GM12878 (cell line): ENCODE results near the gene PKD1.

Source experiments
- BACH1 ChIP-seq: fragments of 450-650 bp; IDR thresholded peaks from 2 replicates; pipeline ENCODE4 v1.6.1; 2017; ENCODE audit warnings: mild to moderate bottlenecking, borderline replicate concordance
- CEBPB ChIP-seq, 2 experiments: fragments of 150-350 bp in 1 of 2; IDR thresholded peaks; 2 replicates each; pipeline ENCODE4 v1.6.1; 2012 to 2014; ENCODE audit warnings: low read depth in 2 of 2, low read length in 2 of 2, borderline replicate concordance in 1 of 2, inconsistent platforms in 1 of 2
- EED ChIP-seq: sonication (generic); IDR thresholded peaks from 2 replicates; pipeline ENCODE4 v1.6.1; 2016; ENCODE audit warnings: antibody characterized with exemption, low read depth
- POLR2A ChIP-seq: IDR thresholded peaks from 2 replicates; pipeline ENCODE4 v1.6.1; 2011; ENCODE audit warnings: low read depth, mild to moderate bottlenecking, low read length
- POLR2AphosphoS5 ChIP-seq: IDR thresholded peaks from 2 replicates; pipeline ENCODE4 v1.6.1; 2011; ENCODE audit warnings: mild to moderate bottlenecking, low read length, inconsistent platforms
- RCOR1 ChIP-seq: conservative IDR thresholded peaks from 2 replicates; pipeline ENCODE4 v1.6.1; 2012; ENCODE audit warnings: low read depth, low read length, improper control_type of control experiment
- RFX5 ChIP-seq: IDR thresholded peaks from 2 replicates; pipeline ENCODE4 v1.6.1; 2011; ENCODE audit warnings: low read depth, low read length, improper control_type of control experiment
- RUNX3 ChIP-seq: IDR thresholded peaks from 2 replicates; pipeline ENCODE4 v1.6.1; 2012; ENCODE audit warnings: low read length, inconsistent platforms
- SP1 ChIP-seq: IDR thresholded peaks from one replicate; pipeline ENCODE4 v1.6.1; 2011; ENCODE audit warnings: low read depth, low read length
- ZSCAN29 ChIP-seq: fragments of 450-650 bp; IDR thresholded peaks from 2 replicates; pipeline ENCODE4 v1.6.1; 2017; ENCODE audit warnings: mild to moderate bottlenecking, moderate library complexity
- TF ChIP-seq, protein P1 (sequence below), 3 experiments: IDR thresholded peaks in 2 of 3; conservative IDR thresholded peaks in 1 of 3; 2 replicates each; pipeline ENCODE4 v1.5.1; 2011; ENCODE audit warnings: low read depth in 3 of 3, low read length in 3 of 3, mild to moderate bottlenecking in 3 of 3, control low read depth in 2 of 3, moderate library complexity in 2 of 3, inconsistent platforms in 1 of 3, mixed read lengths in 1 of 3; ENCODE audit not compliant: control insufficient read depth in 2 of 3, insufficient read depth in 1 of 3; ENCODE audit errors: extremely low read depth in 1 of 3
- TF ChIP-seq, protein P2 (sequence below): fragments of 150-350 bp; IDR thresholded peaks from 2 replicates; pipeline ENCODE4 v1.6.1; 2016; ENCODE audit warnings: low read depth, low read length
- TF ChIP-seq, protein P3 (sequence below): fragments of 450-650 bp; IDR thresholded peaks from 2 replicates; pipeline ENCODE4 v1.6.1; 2016; ENCODE audit warnings: mild to moderate bottlenecking, moderate library complexity, borderline replicate concordance

DNA sequence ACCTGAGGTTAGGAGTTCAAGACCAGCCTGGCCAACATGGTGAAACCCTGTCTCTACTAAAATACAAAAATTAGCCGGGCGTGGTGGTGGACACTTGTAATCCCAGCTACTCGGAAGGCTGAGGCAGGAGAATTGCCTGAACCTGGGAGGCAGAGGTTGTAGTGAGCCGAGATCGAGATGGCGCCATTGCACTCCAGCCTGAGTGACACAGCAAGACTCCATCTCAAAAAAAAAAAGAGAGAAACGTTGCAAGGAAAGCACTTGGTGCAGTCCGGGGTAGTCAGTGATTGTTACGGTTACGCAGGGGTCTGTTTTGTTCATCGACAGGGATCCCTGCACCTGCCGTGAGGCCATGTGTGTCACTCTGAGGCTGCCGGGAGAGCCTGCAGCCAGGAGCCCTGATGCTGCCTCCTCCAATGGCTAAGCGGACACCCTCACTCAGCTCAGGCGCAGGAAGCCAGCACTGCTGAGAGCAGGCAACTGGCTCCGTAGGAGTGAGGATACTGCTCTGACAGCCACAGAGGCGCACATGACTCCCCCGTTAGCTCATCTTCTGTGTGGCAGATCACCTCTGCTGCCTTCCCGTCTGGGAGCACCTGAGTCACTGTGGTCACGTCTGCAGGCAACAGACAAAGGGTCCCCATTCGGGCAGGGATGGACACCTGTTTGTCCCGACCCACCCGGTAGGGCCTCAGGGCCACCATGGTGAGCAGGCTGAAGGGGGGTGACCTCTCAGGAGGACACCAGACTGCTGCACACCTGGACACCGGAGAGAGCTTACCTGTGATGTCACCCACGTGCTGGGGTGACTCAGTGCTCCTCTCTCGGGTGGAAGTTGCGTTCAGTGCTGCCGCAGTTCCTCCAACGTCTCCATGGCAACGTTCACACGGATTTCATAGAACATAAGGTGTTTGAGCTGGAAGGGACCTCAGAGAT is 7.5 kb upstream of the PKD1 start:
- TF ChIP-seq RUNX3: no peak
- TF ChIP-seq EED: no peak
- TF ChIP-seq, protein P1, sequence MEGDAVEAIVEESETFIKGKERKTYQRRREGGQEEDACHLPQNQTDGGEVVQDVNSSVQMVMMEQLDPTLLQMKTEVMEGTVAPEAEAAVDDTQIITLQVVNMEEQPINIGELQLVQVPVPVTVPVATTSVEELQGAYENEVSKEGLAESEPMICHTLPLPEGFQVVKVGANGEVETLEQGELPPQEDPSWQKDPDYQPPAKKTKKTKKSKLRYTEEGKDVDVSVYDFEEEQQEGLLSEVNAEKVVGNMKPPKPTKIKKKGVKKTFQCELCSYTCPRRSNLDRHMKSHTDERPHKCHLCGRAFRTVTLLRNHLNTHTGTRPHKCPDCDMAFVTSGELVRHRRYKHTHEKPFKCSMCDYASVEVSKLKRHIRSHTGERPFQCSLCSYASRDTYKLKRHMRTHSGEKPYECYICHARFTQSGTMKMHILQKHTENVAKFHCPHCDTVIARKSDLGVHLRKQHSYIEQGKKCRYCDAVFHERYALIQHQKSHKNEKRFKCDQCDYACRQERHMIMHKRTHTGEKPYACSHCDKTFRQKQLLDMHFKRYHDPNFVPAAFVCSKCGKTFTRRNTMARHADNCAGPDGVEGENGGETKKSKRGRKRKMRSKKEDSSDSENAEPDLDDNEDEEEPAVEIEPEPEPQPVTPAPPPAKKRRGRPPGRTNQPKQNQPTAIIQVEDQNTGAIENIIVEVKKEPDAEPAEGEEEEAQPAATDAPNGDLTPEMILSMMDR (IDR thresholded peaks at IDR 0.05 in 2 of 3, conservative IDR thresholded peaks at IDR 0.05 in 1 of 3; ENCODE audit: control insufficient read depth in 2 of 3, extremely low read depth in 1 of 3, insufficient read depth in 1 of 3, low read depth in 3 of 3, low read length in 3 of 3): no peak
- no peak for TF ChIP-seq RFX5
- no peak for TF ChIP-seq RCOR1
- TF ChIP-seq BACH1: no peak
- TF ChIP-seq ZSCAN29: no peak
- no peak for TF ChIP-seq POLR2A
- TF ChIP-seq, protein P2, sequence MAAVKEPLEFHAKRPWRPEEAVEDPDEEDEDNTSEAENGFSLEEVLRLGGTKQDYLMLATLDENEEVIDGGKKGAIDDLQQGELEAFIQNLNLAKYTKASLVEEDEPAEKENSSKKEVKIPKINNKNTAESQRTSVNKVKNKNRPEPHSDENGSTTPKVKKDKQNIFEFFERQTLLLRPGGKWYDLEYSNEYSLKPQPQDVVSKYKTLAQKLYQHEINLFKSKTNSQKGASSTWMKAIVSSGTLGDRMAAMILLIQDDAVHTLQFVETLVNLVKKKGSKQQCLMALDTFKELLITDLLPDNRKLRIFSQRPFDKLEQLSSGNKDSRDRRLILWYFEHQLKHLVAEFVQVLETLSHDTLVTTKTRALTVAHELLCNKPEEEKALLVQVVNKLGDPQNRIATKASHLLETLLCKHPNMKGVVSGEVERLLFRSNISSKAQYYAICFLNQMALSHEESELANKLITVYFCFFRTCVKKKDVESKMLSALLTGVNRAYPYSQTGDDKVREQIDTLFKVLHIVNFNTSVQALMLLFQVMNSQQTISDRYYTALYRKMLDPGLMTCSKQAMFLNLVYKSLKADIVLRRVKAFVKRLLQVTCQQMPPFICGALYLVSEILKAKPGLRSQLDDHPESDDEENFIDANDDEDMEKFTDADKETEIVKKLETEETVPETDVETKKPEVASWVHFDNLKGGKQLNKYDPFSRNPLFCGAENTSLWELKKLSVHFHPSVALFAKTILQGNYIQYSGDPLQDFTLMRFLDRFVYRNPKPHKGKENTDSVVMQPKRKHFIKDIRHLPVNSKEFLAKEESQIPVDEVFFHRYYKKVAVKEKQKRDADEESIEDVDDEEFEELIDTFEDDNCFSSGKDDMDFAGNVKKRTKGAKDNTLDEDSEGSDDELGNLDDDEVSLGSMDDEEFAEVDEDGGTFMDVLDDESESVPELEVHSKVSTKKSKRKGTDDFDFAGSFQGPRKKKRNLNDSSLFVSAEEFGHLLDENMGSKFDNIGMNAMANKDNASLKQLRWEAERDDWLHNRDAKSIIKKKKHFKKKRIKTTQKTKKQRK: no peak
- no peak for TF ChIP-seq SP1
- TF ChIP-seq, protein P3, sequence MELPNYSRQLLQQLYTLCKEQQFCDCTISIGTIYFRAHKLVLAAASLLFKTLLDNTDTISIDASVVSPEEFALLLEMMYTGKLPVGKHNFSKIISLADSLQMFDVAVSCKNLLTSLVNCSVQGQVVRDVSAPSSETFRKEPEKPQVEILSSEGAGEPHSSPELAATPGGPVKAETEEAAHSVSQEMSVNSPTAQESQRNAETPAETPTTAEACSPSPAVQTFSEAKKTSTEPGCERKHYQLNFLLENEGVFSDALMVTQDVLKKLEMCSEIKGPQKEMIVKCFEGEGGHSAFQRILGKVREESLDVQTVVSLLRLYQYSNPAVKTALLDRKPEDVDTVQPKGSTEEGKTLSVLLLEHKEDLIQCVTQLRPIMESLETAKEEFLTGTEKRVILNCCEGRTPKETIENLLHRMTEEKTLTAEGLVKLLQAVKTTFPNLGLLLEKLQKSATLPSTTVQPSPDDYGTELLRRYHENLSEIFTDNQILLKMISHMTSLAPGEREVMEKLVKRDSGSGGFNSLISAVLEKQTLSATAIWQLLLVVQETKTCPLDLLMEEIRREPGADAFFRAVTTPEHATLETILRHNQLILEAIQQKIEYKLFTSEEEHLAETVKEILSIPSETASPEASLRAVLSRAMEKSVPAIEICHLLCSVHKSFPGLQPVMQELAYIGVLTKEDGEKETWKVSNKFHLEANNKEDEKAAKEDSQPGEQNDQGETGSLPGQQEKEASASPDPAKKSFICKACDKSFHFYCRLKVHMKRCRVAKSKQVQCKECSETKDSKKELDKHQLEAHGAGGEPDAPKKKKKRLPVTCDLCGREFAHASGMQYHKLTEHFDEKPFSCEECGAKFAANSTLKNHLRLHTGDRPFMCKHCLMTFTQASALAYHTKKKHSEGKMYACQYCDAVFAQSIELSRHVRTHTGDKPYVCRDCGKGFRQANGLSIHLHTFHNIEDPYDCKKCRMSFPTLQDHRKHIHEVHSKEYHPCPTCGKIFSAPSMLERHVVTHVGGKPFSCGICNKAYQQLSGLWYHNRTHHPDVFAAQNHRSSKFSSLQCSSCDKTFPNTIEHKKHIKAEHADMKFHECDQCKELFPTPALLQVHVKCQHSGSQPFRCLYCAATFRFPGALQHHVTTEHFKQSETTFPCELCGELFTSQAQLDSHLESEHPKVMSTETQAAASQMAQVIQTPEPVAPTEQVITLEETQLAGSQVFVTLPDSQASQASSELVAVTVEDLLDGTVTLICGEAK: no peak
- TF ChIP-seq CEBPB (IDR thresholded peaks at IDR 0.05; ENCODE audit: borderline replicate concordance in 1 of 2, low read depth in 2 of 2, low read length in 2 of 2): no peak
- no peak for TF ChIP-seq POLR2AphosphoS5
